ENCODE results near the gene KCNE4.

Gene KCNE4

DNA sequence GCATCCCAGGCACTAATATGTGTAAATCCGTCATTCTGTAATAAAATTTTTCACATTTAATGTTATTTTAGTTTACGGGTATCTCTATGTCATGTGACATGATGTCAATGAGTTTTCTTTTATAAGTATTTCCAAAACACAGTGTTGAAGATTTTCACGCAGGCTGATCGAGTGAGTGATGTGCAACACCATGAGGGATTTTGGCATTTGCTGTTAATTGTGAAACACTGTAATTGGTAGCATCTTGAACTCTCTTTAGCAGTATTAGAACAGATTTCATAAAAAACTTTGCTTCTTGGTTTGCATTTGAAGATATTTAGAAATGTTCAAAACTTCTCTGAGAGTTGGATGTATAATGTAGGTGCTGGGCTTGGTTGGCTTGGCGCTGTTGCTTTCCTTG lies 35.5 kb downstream of the KCNE4 start:
- DNase-seq (ENCODE audit: low read depth in 2 of 2) = no peak

DNA sequence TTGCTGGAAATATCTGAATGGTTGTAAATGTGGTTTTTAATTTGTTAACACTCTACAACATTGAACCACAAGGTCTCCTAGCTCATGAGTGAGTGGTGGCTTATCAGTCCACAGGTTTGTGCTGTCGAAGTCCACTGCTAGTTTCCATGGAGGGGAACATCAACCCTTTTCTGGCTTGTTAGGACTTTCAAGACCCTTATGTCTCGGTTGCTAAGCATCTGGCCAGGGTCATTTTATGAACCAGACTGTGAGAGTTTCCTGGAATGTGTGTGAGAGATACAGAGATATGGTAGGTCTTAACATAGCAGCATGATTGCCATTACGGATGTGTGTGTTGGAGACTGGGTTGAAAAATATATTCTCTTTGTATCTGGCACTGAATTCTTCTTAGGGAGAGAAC lies 36.9 kb downstream of the KCNE4 start:
- no peak for DNase-seq (ENCODE audit: low read depth in 2 of 2)

DNA sequence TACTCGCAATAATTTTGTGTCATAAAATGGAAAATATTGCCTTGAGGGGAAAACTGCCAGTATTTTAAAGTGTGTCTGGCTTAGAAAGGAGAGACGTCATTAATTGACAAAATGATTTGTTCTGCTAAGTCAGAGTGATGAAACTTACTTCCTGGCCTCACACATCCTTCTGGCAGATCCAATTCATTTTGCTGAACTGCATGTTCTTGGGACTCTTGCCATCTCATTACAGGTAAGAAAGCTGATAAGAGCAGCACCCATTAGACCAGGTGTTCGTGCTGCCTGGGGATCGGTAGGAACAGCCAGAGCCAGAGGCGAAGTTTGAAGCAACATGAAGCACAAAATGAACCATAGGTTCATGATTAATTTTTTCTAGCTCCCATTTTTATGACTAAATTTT lies 38.0 kb downstream of the KCNE4 start:
- no peak for DNase-seq (ENCODE audit: low read depth in 2 of 2)

DNA sequence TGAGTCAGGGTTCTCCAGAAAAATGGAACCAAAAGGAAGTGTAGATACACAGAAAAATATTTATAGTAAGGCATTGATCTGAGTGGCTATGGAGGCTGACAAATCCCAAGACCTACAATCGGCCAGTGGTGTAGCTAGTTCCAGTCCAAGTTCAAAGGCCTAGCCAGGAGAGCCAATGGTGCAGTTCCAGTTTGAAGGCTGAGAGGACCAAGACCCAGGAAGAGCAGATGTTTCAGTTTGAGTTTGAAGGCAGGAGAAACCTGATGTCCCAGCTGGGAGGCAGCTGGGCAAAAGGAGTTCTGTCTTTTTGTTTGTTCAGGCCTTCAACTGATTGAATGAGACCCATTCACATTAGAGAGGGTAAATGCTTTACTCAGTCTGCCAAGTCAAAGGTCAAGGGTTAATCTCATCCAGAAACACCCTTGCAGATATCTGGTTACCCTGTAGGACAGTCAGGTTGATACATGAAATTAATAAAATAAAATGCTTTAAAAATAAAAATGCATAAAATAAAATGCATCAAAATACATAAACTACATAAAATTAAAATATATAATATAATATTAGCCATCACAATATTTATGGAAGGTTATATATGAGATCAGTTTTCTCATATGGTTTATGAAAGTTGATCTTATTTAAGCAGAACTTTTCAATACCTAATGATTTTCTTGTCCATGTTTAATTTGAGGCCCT lies 38.7 kb downstream of the KCNE4 start:
- no peak for DNase-seq (ENCODE audit: low read depth in 2 of 2)

DNA sequence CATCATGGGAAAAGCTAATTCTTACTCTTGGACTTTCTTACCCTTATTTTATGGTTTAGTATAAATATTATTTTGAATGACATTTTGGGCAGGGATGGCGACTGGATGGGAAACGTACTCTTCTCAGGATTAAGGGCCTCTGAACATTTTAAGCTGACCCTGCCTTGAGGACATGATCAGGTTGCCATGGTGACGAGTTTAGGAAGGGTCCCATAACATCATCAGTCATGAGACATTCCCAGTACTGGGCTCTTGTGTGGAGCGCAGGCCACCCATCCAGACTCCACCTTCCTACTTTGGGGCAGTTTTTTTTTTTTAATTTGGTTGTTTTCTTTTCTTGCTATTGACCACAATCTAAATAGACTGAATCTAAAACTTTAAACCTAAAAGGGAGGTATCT lies 40.7 kb downstream of the KCNE4 start:
- no peak for DNase-seq (ENCODE audit: low read depth in 2 of 2)

DNA sequence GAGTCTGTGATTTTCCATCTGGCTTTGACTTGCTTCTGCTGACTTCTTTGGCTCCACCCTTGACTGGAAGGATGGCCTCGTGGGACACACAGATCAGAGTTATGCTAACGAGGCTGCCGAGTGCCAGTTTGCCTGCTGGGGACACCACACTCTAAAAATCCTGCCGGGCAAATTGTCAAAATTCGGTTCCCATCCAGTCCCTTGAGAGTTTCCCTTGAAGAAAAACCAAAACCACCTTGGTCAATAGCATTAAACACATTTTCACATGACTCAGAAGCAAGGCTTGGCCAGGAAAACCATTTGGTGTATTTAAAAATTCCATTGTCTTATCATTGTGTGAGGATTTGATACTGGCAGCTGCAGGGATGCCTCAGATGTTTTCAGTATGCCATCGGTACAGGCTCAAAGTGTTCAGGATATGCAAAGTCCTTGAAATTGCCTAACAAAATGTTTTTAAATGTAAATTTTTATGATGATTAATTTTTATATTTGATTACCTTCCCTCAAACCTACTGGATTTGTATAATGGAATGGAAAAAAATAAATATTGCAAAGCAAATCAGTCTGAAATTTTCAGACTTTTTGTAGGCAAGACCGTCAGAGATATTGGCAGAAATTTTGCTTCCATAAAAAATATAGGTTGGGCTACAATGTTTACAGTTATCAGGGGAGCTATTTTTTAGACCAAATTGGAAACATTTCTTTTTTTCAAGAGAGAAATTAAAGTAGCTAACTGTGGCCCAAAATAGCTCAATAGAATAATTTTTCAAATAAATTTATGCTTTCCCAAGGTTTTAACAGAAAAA lies 41.6 kb downstream of the KCNE4 start:
- no peak for DNase-seq (ENCODE audit: low read depth in 2 of 2)

DNA sequence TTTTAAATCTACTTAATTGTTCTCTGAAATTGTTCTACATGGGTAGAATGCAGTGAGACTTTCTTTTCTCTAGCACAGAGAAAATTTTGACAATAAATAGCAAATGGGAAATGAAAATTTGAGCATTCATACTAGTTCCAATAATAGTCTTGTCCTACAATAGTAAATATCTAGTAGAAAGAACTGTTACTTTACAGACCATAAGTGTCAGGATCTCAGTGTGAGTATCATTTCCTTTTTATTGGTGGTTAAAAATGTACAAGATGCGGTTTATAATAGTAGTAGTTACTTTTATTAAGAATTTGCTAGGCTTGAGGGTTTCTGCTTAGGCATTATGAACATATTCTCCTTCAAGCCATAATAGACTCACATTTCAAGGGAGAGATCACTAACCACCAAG lies 43.2 kb downstream of the KCNE4 start:
- no peak for DNase-seq (ENCODE audit: low read depth in 2 of 2)

DNA sequence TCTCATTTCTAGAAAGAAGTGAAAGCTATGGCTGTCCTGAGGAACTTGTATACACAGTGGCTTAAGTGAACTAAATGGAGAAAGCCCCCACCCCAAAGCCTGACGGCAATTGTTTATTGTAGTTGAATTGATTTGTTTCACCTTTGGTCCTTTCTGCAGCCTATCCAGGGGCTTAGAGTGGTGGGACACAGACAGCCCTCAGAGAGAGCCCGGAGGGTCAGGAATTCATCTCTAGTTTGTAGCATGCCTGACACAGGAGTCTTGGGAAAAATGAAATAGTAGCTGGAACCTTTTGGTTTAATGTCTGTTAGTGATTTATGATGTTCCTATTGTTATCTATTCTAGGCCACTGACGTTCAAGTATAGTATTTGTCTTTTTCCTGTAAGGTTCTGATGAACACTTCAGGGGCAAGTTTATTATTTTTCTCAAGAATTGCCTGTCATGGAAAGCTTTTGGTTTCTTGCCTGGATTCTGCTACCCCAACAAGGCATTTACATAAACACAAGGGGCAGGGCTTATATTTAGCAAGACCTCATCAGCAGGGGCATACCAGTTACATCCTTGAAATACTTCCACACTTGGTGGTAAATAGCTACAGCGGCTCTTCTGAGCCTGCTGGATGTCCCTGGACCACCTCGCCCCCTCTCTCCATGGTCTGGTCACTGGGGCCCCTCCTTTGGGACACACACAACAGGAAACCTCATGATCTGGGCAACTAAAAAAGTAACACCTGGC lies 44.4 kb downstream of the KCNE4 start:
- no peak for DNase-seq (ENCODE audit: low read depth in 2 of 2)

DNA sequence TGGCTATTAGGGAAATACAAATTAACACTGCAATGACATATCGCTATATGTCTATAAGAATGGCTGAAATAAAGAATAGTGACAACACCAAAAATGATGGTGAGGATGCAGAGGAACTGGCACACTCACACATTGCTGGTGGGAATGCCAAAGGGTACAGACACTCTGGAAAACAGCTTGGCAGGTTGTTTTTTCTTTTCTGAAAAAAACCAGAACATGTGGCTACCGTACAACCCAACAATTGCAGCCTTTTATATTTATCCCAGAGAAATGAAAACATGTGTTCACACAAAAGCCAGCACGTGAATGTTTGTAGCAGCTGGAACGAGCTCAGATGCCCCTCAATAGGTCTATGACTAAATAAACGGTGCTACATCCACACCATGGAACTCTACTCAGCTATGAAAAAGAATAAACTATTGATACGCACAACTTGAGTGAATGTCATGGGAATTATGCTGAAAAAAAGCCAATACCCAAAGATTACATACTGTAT lies 45.9 kb downstream of the KCNE4 start:
- DNase-seq (ENCODE audit: low read depth in 2 of 2) = no peak

DNA sequence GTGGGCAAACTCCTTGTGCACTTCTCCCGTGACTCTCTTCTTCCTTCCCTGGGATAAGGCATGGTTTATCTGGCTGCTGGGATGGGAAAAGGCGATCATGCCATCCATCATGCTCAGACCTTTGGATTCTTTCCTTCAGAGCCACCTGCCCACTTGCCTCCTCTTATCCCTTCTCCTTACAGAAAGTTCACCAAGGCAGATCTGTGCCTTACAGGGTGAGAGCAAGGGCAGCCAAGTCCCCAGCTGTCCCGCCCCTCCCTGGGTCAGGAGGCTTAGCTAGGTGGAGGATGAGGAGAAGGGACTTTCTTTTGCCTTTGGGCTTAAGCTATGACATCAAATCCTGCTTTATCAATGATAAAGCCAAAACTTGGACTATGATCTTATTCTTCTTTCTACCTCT lies 47.6 kb downstream of the KCNE4 start:
- no peak for DNase-seq (ENCODE audit: low read depth in 2 of 2)

DNA sequence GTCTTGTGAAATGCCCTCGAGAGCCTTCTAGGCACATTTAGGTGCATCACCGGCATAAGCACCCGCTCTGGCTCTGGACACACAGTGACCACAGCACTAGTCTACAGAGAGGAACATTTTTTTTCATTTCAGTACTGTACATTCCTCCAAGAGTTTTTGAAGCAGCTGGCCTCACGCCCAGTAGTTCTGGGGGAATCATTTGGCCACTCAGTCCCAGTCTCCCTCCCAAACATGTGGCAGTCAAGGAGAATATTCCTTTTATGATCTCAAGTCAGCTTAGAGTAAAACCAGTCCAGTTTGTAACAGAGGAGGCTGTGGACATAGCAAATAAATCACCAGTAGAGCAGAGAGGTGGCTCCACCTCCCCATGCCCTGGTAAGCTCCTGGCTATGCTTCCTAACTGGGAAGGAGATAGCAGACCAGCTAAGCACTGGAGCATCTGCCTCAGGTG lies 48.1 kb downstream of the KCNE4 start:
- no peak for DNase-seq (ENCODE audit: low read depth in 2 of 2)

DNA sequence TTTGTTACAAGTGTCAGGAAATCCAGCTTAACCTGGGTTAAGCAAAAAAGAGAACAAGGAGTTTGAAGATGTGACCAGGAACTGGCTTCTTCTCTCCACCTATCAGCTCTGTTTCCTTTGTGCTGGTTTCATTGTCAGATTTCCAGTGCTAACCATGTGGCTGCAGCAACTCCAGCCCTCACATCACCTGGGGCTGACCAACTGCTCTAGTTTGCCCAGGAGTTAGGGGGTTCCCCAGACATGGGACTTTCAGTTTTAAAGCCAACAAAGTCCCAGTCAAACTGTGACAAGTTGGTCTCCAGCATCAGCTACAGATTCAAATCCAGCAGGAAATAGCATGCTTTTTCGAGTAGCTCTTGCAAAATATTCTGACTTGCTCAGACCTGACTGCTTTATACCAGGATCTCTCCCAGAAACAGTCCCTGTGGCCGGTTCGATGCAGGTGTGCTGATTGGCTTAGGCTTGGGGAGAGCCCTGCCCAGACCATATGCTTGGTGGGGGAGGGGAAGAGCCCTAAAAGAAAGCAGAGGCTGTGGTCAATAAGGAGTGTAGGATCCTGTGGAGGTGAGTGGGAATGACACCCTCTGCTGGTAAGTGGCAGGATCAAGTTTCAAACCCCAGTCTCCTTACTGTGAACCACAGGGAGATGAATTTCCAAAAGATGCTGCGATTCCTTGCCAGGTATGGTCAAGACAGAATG lies 49.5 kb downstream of the KCNE4 start:
- DNase-seq (ENCODE audit: low read depth in 2 of 2) = no peak

DNA sequence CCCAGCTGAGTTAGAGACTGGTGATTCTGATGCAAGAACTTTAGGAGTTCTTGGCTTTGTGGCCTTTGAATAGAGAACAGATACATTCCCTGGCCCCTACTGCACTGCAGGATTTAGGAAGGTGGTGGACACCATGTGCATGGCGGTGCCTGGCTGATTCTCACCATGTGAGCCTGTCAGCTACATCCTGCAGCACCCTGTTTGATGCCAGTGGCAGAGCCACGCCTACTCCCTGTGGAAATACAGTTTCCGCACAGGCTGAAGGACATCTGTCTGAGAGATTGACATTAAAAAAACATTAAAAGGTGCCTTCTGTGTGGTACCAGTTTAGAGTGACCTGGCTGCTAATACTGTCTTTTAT lies 50.0 kb downstream of the KCNE4 start:
- no peak for DNase-seq (ENCODE audit: low read depth in 2 of 2)

DNA sequence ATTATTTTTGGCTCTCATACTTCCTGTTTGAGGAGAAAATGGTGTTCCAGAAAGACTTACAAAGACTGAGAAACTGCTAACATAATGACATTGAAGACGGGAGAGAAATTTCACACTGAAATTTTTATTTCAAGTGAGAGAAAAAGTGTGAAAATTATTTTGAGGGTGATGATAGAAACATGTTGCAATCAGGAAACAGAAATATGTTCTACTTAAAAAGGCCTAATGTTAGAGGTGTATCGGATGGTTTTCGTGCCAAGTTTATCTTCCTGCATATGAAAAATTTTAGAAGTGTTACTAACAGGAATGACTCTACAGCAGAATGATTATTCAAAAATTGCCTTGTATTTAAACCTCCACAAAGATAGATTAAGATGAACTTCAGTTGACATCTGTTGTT lies 50.5 kb downstream of the KCNE4 start:
- DNase-seq (ENCODE audit: low read depth in 2 of 2) = no peak

DNA sequence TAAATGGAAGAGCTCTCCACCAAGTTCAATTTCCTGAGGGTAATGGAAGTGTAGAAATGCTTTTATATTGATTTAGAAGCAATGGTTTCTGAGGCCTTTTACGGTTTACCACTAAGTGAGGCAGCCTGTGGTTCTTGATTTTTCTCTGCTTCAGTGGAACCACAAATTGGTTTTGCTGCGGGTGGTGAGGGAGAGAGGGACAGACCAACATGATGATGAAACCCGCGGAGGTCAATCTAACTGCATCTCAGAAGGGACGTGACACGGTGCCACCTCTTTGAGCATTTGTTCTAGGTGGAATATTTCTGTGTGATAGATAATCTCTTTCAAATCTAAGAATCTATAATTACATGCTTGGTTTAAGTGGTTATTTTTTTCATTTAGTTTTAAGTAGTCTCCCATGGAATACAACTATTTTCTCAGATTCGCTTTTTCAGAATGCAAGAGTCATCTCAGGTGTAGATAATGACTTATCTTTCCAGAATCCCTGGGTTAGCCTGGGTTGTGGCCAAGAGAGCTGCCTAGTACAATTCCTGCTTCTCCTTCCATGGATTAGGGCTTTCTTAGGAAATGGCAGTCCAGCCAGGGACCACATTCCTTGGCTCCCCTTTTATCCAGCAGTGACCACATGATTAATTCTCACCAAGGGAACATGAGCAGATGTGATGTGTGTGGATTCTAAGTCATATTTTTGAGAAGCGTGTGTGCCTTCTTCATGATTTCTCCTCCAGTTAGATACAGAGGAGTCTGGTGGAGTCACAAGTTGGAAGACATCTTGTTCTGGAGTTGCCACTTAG lies 52.5 kb downstream of the KCNE4 start:
- no peak for DNase-seq (ENCODE audit: low read depth in 2 of 2)
